ENCODE measurements around the gene NYAP2.

The NYAP2 gene

DNA sequence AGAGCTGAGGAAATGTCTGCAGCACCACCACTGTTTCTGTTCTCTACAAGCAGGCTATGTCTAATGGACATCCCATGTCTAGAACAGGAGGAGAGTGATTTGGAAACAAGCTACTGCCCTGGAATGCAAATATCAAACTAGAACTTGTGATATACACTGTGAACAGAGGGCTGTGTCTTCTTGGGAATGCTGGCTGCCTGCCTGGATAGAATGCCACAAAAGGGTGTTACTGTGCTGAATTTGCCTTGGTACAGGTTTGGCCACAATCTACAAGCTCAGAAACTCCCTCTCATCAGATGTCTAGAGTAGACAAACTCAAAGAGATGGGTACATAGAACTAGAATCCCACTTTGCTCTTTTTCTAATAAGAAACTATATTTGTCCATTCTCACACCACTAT, 170.5 kb downstream of the NYAP2 start:
- no peak for FAIRE-seq

DNA sequence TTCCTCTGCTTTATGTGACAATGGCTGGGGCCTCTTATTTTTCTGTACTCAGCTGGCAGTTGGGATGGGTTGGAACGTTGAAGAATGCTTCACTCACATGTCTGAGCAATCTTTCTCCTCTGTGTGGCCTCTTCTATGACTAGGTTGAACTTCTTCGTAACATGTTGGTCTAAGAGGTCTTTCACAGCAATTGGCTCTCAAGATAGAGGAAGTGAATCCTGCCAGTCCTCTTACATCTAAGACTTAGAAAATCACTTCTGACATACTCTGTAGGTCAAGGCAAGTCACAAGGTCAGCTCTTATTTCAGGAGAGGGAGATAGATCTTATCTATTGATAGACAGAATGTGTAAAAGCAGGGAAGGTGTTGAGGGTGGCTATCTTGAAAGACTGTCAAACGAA, 174.1 kb downstream of the NYAP2 start:
- no peak for FAIRE-seq

DNA sequence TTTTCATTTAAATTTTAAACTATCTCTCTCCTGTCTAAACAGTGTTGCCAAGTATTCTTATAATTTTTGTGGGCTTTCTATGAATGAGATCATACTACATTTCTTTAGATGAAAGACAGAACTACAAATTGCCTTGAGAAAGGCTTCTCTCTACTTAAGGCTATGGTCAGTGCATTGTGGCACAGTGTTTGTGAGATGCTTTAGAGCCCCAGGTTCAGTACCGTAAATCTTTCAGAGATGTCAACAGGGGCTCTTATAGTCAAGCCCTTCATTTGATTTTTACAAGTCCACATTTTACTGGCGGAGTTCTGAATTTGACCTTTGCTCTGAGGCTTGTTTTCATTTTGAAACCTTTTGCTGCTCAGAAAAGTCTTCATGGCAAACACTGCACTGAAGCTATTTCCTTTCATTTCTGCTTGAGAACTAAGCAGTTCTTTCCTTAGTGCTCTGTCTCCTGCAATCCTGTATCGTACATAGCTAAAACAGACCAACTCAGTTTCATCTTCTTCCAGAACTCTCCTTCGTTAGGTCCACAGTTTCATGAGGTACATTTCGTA, 175.2 kb downstream of the NYAP2 start:
- FAIRE-seq, result no peak

DNA sequence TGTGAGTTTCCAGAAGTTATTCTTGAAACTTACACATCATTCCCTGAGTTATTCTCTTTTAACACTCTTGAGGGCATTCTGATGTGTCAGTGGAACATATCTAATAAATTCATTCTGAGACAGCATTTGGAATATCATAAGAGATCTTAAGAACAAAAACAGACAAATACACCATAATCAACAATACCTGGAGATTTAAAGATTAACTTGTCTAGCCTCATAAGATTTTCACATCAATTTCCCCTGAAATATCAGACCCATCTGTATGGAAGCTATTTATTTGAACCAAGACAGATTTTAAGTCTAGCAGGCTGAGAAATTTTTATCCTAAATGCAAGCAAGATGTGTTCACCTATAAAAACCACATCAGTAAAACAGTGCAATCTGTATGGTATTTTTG, 181.6 kb downstream of the NYAP2 start:
- FAIRE-seq, result no peak

DNA sequence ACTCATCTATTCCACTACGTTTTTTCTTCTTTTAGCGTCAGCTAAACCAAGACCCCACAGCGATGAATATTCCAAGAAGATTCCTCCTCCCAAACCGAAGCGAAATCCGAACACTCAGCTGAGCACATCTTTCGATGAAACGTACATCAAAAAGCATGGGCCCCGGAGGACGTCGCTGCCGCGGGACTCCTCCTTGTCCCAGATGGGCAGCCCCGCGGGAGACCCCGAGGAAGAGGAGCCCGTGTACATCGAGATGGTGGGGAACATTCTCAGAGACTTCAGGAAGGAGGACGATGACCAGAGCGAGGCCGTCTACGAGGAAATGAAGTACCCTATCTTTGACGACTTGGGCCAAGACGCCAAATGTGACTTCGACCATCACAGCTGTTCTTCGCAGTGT, 182.4 kb downstream of the NYAP2 start:
- no peak for FAIRE-seq

DNA sequence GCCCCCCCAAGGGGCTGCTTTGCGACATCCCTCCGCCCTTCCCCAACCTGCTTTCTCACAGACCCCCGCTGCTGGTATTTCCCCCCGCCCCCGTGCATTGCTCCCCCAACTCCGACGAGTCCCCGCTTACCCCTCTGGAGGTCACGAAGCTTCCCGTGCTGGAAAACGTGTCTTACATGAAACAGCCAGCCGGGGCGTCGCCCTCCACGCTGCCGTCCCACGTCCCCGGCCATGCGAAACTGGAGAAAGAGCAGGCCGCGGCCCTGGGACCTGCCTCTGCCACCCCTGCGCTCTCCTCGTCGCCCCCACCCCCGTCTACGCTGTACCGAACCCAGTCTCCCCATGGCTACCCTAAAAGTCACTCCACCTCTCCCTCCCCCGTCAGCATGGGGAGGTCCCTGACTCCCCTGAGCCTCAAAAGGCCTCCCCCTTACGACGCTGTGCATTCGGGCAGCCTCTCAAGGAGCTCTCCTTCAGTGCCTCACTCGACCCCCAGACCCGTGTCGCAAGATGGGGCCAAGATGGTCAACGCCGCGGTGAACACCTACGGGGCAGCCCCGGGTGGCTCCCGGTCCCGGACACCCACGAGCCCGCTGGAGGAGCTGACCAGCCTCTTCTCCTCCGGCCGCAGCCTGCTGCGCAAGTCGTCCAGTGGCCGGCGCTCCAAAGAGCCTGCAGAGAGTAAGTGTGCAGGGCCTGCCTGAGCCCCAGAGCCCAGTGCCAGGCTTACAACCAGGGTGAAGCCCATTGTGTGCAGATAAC, 183.0 kb downstream of the NYAP2 start:
- FAIRE-seq, result no peak

DNA sequence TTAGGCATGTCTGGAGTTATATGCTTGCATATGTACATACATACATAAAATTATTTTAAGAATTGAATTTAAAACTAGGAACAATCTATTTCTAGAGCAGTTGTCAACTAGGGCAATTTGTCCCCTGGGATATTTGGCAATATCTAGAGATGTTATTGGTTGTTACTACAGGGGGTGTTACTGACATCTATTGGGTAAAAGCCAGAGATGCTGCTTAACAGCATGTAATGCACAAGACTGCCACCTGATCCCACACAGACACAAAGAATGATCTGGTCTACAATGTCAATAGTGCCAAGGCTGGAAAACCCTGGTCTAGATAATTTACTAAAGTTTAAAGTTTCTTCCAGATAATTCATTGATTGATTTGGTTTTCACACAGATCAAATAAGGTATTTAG, 185.3 kb downstream of the NYAP2 start:
- no peak for FAIRE-seq

DNA sequence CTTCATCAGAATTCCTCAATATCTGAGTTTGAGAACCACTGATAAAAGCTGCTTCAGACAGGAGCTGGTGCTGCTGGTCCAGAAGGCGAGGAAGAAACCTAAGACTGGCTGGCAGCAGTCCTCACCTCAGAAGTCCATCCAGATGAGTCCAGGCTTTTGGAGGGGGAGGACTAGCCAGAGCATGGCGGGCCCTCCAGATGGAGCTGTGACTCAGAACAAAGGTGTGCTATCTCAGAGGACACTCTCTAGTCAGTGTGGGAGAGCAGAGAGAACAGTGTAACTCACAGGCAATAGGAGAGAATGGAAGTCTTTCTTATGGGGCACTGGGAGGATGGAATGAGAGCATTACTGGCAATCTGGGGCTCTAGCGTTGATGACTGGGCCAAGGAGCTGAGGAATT, 191.4 kb downstream of the NYAP2 start:
- no peak for FAIRE-seq

DNA sequence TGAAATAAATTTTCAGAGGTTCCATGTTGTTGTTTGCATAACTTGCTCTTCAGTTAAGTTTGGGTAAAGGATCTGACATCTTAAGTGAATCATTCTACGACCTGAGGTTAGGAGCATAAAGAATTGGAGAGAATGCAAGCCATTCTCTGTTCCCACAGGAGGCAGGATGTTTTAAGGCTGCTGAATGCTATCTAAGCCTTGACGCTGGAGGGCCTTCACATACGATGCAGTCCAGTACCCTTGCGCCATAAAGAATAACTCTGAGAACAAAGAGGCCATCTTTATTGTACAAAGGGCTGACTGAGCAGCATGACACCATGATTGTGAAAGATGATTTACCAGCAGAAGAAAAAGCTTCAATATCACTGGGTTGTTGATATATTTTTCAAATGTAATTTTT, 198.4 kb downstream of the NYAP2 start:
- no peak for FAIRE-seq

DNA sequence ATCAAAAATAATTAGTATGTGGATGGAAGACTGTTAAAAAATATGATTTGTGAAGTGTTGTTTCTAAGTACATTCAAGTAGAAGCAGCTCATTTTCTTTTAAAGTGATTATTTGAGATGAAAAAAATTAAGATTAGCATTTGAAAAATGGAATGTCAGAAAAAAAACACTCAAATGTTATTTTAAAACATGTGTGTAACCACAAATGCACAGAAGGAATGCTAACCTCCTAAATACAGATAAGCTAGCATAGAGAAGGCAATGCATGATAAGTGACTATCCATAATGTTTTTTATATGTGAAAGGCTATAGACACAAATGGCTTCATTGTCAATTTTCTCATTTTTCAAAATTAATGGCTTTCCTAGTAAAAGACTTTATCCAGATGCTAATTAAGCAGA, 198.9 kb downstream of the NYAP2 start:
- no peak for FAIRE-seq

DNA sequence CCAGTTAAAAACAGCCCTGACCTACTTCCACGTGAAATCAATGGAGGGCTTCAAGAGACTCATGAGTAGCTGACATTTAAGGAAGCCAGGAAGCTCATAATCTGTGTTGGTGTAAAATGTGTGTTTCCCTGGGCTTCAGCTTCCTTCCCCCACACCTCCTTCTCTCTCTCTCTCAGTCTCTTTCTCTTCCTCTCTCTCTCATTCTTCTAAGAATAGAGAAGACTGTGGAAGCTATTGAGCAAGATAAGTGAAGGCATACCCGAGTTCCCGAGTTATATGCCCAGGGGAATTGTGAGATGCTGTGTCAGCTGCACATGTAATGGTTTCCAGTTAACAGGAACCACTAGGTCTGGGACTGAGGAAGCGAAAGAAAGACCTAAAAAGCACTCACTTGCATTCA, 199.4 kb downstream of the NYAP2 start:
- no peak for FAIRE-seq

DNA sequence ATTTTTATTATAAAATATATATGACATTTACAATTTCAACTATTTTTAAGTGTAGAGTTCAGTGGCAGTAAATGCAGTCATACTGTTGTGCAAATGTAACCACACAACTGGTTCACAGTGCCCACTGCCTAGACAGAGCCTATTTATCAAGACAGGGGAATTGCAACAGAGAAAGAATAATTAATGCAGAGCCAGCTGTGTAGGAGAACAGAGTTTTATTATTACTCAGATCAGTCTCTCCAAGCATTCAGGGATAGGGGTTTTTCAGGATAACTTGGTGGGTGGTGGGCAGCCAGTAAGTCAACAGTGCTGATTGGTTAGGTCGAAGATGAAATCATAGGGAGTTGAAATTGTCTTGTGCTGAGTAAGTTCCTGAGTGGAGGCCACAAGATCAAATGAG, 200.3 kb downstream of the NYAP2 start:
- FAIRE-seq, result no peak

DNA sequence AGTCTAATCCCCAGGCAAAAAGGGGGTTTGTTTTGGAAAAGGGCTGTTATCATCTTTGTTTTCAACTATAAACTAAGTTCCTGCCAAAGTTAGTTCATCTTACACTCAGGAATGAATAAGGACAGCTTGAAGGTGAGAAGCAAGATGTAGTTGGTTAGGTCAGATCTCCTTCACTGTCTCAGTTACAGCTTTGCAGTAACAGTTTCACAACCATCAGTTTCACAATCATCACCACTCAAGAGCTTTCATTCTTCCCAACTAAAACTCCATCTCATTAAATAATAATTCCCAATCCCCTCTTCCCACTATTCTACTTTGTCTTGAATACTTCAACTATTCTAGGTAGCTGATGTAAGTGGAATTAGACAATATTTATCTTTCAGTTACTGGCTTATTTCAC, 200.9 kb downstream of the NYAP2 start:
- no peak for FAIRE-seq

DNA sequence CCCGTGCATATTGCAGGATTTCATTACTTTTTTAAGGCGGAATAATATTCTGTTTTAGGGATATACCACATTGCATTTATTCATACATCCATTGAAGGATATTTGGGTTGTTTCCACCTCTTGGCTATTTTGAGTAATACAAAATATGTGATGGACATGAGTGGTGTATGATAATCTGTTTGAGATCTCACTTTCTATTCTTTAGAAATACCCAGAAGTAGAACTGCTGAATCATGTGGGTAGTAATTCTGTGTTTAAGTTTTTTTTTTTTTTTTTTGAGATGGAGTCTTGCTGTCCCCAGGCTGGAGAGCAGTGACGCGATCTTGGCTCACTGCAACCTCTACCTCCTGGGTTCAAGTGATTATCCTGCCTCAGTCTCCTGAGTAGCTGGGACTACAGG, 201.4 kb downstream of the NYAP2 start:
- no peak for FAIRE-seq

DNA sequence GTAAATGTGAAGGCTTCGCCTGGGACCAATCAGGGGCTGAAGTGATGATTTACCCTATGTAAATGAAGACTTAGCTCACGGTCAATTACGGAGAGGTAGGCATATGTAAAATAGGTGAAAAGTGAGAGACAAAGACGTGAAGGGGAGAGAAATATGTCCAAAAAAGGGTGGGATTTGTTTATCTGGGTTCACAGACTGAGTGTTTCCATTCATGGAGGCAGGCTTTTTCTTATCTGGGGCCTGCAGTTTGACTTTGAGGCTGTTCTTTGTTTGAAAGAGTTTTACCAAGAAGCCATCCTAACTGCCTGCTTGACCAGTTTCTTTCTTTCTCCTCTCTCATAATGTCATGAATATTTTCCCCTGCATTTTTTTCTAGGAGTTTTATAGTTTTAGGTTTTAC, 202.7 kb downstream of the NYAP2 start:
- FAIRE-seq, result no peak

DNA sequence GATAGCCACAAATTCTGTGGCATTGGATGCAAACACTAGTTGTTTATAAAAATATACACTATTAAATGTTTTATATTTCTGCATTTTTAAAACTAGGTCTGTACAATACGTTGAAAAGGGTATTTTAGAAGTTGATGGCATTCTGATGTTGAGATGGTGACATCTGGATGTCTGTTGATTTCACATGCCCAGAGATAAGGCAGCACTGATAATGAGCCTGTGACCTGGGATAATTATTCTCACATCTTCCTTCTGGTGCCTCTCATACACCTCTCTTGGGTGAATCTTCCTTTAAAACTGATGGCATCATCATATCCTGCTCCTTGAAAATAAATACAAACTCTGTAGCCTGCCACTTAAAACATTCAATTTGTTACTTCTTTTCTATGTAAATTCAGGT, 208.6 kb downstream of the NYAP2 start:
- FAIRE-seq, result no peak

DNA sequence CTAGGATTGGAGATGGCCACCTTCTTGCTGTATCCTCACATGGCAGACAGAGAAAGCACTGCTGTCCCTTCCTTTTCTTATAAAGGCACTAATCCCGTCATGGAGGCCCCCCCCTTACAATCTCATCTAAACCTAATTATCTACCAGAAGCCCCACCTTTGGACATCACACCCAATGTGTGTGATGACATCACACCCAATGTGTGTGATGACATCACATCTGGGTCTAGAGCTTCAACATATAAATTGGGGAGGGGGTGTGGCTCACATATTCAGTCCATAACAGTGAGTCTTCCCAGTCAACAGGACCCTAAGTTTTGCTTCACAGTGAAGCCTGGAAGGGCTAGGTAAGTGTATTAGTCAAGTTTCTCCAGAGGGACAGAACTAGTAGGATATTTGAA, 213.1 kb downstream of the NYAP2 start:
- no peak for FAIRE-seq

DNA sequence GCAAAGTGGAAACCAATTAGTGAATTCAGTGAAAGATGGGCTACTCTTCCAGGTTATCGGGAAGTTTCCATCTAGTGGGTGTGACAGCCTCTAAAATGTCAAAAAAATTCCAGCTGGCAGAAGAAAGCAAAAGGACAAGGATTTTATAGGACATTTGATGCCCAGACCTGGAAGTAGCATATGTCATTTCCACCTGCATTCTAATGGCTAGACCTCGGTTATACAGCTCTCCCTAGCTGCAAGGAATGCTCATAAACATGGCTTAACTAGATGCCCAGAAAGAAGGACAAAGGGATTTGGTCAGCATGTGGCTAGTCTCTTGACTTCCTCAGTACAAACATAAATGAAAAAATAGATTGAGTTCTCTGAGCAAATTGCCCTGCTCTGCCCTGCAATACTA, 215.4 kb downstream of the NYAP2 start:
- no peak for FAIRE-seq

DNA sequence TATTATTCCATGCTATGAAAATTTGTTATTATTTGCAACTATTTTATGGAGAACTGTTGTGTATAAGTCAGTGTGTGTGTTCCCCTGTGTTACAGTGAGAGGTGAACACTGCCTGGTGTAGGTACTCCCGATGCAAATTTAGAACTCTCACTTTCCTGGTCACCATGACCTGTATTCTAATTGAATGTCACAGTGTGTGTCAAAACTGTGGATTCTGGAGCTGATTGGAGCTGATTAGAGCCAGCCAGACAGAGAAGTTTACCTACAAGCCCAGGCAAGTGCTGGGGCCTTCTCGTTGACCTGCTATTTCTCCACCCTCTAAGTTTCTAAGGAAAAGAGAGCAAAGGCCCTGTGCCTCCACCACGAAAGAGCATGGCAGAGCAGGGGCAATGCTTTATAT, 216.0 kb downstream of the NYAP2 start:
- no peak for FAIRE-seq

DNA sequence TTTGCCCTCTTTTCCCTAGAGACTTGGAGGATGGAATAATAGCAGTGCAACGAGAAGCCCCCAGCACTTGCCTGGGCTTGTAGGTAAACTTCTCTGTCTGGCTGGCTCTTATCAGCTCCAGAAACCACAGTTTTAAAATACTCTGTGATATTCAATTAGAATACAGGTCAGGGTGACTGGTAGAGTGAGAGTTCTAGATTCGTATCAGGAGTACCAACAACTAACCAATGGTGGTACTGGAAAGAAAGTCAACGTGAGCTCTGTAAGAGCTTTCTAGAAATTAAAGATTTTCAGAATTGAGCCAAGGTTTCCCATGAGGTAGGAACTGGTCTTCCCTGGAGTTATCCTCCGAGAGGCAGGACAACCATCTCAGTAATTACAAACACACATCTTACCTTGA, 216.9 kb downstream of the NYAP2 start:
- no peak for FAIRE-seq

DNA sequence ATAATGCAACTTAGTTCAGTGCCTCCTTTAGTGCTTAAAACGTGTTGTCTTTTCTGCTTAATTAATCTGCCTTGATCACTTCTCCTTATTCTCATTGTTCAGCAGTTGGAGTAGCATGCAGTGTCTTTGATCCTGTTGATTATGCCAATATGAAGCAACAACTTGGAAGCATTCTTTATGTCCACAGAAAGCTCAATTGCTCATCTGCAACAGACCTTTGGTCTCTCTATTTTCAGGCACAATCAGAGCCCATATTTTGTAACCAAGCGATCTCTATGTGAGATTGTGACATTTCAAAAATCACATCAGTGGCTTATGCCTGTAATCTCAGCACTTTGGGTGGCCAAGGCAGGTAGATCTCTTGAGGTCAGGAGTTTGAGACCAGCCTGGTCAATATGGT, 217.3 kb downstream of the NYAP2 start:
- FAIRE-seq, result no peak

DNA sequence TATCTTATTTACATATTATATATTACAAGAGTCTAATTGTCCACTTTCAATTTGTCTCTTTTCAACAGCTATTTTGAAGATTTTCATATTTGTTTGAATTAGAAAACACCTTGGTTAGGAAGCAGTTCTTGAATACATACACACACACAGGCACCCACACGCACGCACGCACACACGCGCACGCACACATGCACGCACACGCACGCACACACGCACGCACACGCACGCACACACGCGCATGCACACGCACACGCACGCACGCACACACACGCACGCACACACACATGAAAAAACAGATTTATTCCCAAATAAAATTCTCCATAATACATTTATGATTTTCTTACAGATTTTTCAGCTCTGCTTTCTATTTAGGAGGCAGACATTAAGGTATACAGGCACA, 220.7 kb downstream of the NYAP2 start:
- no peak for FAIRE-seq

DNA sequence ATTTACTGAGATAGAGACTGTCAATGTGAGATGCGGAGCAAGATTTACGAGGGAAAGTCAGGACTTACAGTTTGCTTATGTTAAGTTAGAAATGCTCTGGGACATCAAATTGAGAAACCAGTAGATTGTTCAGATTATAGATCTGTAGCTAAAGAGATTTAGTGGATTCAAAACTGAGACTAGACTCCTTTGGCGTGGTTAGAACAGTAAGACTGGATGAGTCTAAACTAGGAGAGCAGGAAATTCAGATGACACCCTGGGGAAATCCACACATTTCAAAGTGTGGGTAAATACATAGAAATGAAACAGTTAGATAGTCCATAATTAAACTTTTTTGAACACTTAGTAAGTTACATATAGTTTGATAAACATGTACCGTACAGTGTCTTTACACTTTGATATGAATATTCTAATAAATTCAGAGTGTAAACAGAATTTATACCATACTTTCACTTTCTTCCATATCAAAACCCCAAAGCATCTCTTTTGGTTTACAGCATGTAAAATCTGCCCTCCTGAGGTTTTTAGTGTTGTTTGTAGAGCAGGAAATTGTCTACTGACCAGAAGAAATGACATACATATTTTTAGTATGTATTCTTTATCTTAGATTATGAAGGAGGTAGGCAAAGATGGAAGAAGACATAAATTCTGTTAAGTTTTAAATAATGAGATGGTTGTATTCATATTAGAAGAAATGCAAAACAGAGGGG, 231.5 kb downstream of the NYAP2 start:
- no peak for FAIRE-seq

DNA sequence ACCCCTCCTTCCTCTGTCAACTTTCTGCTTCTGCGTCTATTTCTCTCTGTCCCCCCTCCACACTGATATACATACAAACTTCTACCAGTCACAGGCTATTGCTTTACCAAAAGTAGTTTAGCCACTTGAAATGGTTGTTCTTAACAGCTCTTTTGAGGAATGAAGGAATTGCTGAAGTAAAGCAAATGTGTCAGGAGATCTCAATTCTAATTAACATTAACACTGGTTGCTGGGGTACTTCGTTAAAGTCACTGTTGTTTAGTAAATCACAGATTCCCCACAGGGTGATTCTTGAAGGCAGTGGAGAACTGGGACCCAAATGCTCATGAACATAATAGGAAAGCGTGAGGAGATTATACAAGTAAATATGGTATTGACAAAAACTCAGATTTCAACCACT, 232.8 kb downstream of the NYAP2 start:
- no peak for FAIRE-seq

DNA sequence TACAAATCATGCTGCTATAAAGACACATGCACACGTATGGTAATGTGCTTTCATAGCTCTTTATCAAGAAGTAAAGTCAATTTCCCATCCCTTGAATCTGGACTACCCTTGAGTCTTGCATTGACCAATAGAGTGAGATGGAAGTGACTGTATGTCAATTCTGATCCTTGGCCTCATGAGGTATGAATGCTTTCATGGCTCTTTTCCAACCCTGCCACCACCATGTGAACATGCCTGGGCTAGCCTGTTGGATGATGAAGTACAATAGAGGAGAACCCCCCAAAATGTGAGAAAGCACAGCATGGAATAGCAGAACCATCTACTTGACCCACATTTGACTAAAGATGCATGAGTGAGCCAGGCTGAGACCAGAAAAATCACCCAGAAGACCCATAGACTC, 237.0 kb downstream of the NYAP2 start:
- no peak for FAIRE-seq

Measured in endometrium (tissue), 2 donors.